ENCODE measurements around the gene SLC35F2.

GRCh38 chr11:107785401-107785800 is 73.2 kb downstream of the SLC35F2 start:
- no peak for TF ChIP-seq ZNF562 (CRISPR knock-in tag; IDR thresholded peaks at IDR 0.05; ENCODE audit: borderline replicate concordance)
- TF ChIP-seq EP300 (IDR thresholded peaks at IDR 0.05; ENCODE audit: low read depth in 2 of 2, low read length in 2 of 2): no peak
- TF ChIP-seq EP300 (CRISPR knock-in tag; IDR thresholded peaks at IDR 0.05; ENCODE audit: borderline replicate concordance): no peak
- TF ChIP-seq MTA3 (CRISPR knock-in tag; IDR thresholded peaks at IDR 0.05): no peak
- TF ChIP-seq ATRX (CRISPR knock-in tag; IDR thresholded peaks at IDR 0.05; ENCODE audit: borderline replicate concordance): no peak
- TF ChIP-seq EZH2 (conservative IDR thresholded peaks at IDR 0.05; ENCODE audit: low read depth, low read length): no peak

Data from HepG2 (cell line).